GM23338 (cell line): ENCODE data around the gene FABP6. TPM values are rescaled to one million over a fixed set of nuclear protein-coding genes. Genes with fewer than 3 reads are reported as not detected.

ENCODE experiments used
- ATAC-seq: fragments of 200-7000 bp; cut with Tn5 transposase; 3 replicates; pipeline ENCODE4 v1.9.1; 2020
- DNase-seq: peaks from one replicate; pipeline ENCODE4 v3.0.0-alpha.2; 2015; ENCODE audit warnings: low spot score
- H2AFZ ChIP-seq: fragments of 200-600 bp; sonication (generic); 2 replicates; pipeline ENCODE4 v1.8.0; 2016; ENCODE audit warnings: antibody characterized with exemption, mild to moderate bottlenecking, moderate library complexity
- H3F3A ChIP-seq: fragments of 200-600 bp; sonication (generic); replicated peaks from 2 replicates; pipeline ENCODE4 v1.8.0; 2017; ENCODE audit warnings: antibody characterized with exemption, mixed run types, low read depth
- H3K27ac ChIP-seq: fragments of 200-600 bp; sonication (generic); 2 replicates; pipeline ENCODE4 v1.6.1; 2016; ENCODE audit warnings: low read depth
- H3K27me3 ChIP-seq: fragments of 200-600 bp; sonication (generic); 2 replicates; pipeline ENCODE4 v1.8.0; 2016; ENCODE audit warnings: mild to moderate bottlenecking, mixed run types, moderate library complexity; ENCODE audit not compliant: insufficient read depth
- H3K36me3 ChIP-seq: fragments of 200-600 bp; sonication (generic); 2 replicates; pipeline ENCODE4 v1.8.0; 2016; ENCODE audit warnings: mild to moderate bottlenecking; ENCODE audit not compliant: insufficient read depth
- H3K4me1 ChIP-seq: fragments of 200-600 bp; sonication (generic); 2 replicates; pipeline ENCODE4 v1.8.0; 2016; ENCODE audit warnings: mild to moderate bottlenecking, moderate library complexity; ENCODE audit not compliant: insufficient read depth
- H3K4me2 ChIP-seq: fragments of 200-600 bp; sonication (generic); 2 replicates; pipeline ENCODE4 v1.7.1; 2017; ENCODE audit warnings: mixed run types
- H3K4me3 ChIP-seq: fragments of 200-600 bp; sonication (generic); 2 replicates; pipeline ENCODE4 v1.6.1; 2016; ENCODE audit warnings: mixed run types
- H3K79me2 ChIP-seq: fragments of 200-600 bp; sonication (generic); replicated peaks from 2 replicates; pipeline ENCODE4 v1.8.0; 2017; ENCODE audit warnings: mild to moderate bottlenecking; ENCODE audit not compliant: insufficient read depth
- H3K9me2 ChIP-seq: fragments of 200-600 bp; sonication (generic); 2 replicates; pipeline ENCODE4 v1.8.0; 2017; ENCODE audit not compliant: insufficient read depth
- H4K20me1 ChIP-seq: fragments of 200-600 bp; sonication (generic); replicated peaks from 2 replicates; pipeline ENCODE4 v1.8.0; 2017; ENCODE audit warnings: mild to moderate bottlenecking; ENCODE audit not compliant: insufficient read depth
- H3K27ac Mint-ChIP-seq: 2 replicates; pipeline ENCODE4 v1.8.0; 2020; ENCODE audit warnings: inconsistent platforms, mild to moderate bottlenecking, moderate library complexity, mixed read lengths
- H3K27me3 Mint-ChIP-seq: 3 replicates; pipeline ENCODE4 v1.8.0; 2022; ENCODE audit warnings: low read depth, mild to moderate bottlenecking, moderate library complexity, mixed read lengths, inconsistent platforms; ENCODE audit not compliant: insufficient read depth, poor library complexity
- H3K36me3 Mint-ChIP-seq: 3 replicates; pipeline ENCODE4 v1.8.0; 2021; ENCODE audit warnings: low read depth, mild to moderate bottlenecking, inconsistent platforms, moderate library complexity, mixed read lengths
- H3K4me1 Mint-ChIP-seq: 3 replicates; pipeline ENCODE4 v1.8.0; 2020; ENCODE audit warnings: mild to moderate bottlenecking, inconsistent platforms, mixed read lengths
- H3K4me3 Mint-ChIP-seq: 3 replicates; pipeline ENCODE4 v1.8.0; 2021; ENCODE audit warnings: moderate library complexity, mild to moderate bottlenecking, inconsistent platforms, mixed read lengths
- H3K9me3 Mint-ChIP-seq: 3 replicates; pipeline ENCODE4 v1.8.0; 2020; ENCODE audit warnings: moderate library complexity, mild to moderate bottlenecking, inconsistent platforms, mixed read lengths
- CREB1 ChIP-seq: fragments of 250-450 bp; sonication (Bioruptor Pico); IDR thresholded peaks from 2 replicates; pipeline ENCODE4 v1.5.0; 2020; ENCODE audit warnings: low read depth, mild to moderate bottlenecking, moderate library complexity
- CTCF ChIP-seq, 2 experiments: fragments of 200-600 bp in 1 of 2; sonication (generic) in 1 of 2; conservative IDR thresholded peaks; 2 replicates each; pipeline versions ENCODE4 v1.5.1 to v1.6.1; 2016 to 2017; ENCODE audit warnings: antibody characterized with exemption in 2 of 2, low read depth in 2 of 2, mild to moderate bottlenecking in 2 of 2, moderate library complexity in 1 of 2
- ETS1 ChIP-seq: IDR thresholded peaks from 2 replicates; pipeline ENCODE4 v1.6.1; 2016; ENCODE audit warnings: antibody characterized with exemption
- EZH2 ChIP-seq: fragments of 200-600 bp; sonication (generic); IDR thresholded peaks from one replicate; pipeline ENCODE4 v1.8.0; 2017; ENCODE audit warnings: antibody characterized with exemption, mild to moderate bottlenecking, low read depth; ENCODE audit not compliant: unreplicated experiment
- EZH2phosphoT487 ChIP-seq: fragments of 200-600 bp; sonication (generic); IDR thresholded peaks from one replicate; pipeline ENCODE4 v1.8.1; 2018; ENCODE audit warnings: antibody characterized with exemption; ENCODE audit not compliant: unreplicated experiment
- JUNB ChIP-seq: IDR thresholded peaks from one replicate; pipeline ENCODE4 v1.6.1; 2016; ENCODE audit warnings: antibody characterized with exemption; ENCODE audit not compliant: unreplicated experiment
- NANOG ChIP-seq: IDR thresholded peaks from 2 replicates; pipeline ENCODE4 v1.6.1; 2016; ENCODE audit warnings: antibody characterized with exemption, borderline replicate concordance
- POLR2AphosphoS5 ChIP-seq: IDR thresholded peaks from 2 replicates; pipeline ENCODE4 v1.6.1; 2016; ENCODE audit warnings: antibody characterized with exemption, low read depth
- REST ChIP-seq: IDR thresholded peaks from one replicate; pipeline ENCODE4 v1.6.1; 2018; ENCODE audit warnings: antibody characterized with exemption; ENCODE audit not compliant: unreplicated experiment
- STAT1 ChIP-seq: IDR thresholded peaks from one replicate; pipeline ENCODE4 v1.6.1; 2016; ENCODE audit warnings: antibody characterized with exemption; ENCODE audit not compliant: unreplicated experiment
- ZNF114 ChIP-seq: fragments of 250-450 bp; sonication (Bioruptor Pico); IDR thresholded peaks from 2 replicates; pipeline ENCODE4 v1.5.0; 2020; ENCODE audit warnings: mild to moderate bottlenecking, moderate library complexity
- ZNF331 ChIP-seq: fragments of 250-450 bp; sonication (Bioruptor Pico); IDR thresholded peaks from 2 replicates; pipeline ENCODE4 v1.5.0; 2020; ENCODE audit warnings: low read depth, mild to moderate bottlenecking, moderate library complexity
- ZNF462 ChIP-seq: fragments of 250-450 bp; sonication (Bioruptor Pico); IDR thresholded peaks from 2 replicates; pipeline ENCODE4 v1.5.0; 2020; ENCODE audit warnings: mild to moderate bottlenecking, moderate library complexity
- polyA plus RNA-seq: library from polyadenylated mRNA; unstranded; fragments of >200 nt; fragmentation: Nextera tagmentation; extraction: Ambion mirVana; gene quantifications from 2 replicates; pipeline ENCODE4 v1.2.1, GENCODE V29; 2016
- total RNA-seq: library from RNA; depleted of rRNA; stranded (reverse); fragments of >200 nt; shearing (Covaris generic); gene quantifications from 2 replicates; pipeline ENCODE4 v1.2.3, GENCODE V29; 2014

Gene FABP6
- total and polyA plus RNA-seq, 2 experiments from 2014 or later: 2.2 to 7.5 TPM

- Histone ChIP-seq H3K9me2 (no peaks in the 10 kb centered on the region), H3K27me3 (no peaks in the 10 kb centered on the region), H3K4me1 (peaks cover 5% of the 10 kb centered on the region), H3K36me3 (peaks cover 6% of the 10 kb centered on the region; the same call in 1 of the 2 replicates), H3K4me3 (no peak overlapping the region), H2AFZ (no peak overlapping the region), H3K79me2 (no peaks in the 10 kb centered on the region), H3K4me2 (no peak overlapping the region), H4K20me1 (no peaks in the 10 kb centered on the region), H3F3A (peaks cover 7% of the 10 kb centered on the region; the same call in 1 of the 2 replicates), H3K27ac (no peak overlapping the region)
- Mint-ChIP-seq H3K36me3 (peaks cover 23% of the 10 kb centered on the region), H3K27me3 (peaks cover 21% of the 10 kb centered on the region), H3K9me3 (peaks cover 24% of the 10 kb centered on the region), H3K4me1 (peaks cover 7% of the 10 kb centered on the region), H3K4me3 (no peak overlapping the region), H3K27ac (no peak overlapping the region)
- TF ChIP-seq JUNB (no peak), REST (no peak), EZH2phosphoT487 (no peak), POLR2AphosphoS5 (no peak), NANOG (no peak), EZH2 (no peak), ZNF462 (CRISPR knock-in tag) (no peak), STAT1 (no peak), ETS1 (no peak), CREB1 (no peak), ZNF331 (CRISPR knock-in tag) (no peak), ZNF114 (CRISPR knock-in tag) (no peak), CTCF (conservative IDR thresholded peaks at IDR 0.05; ENCODE audit: low read depth in 2 of 2) (no peak)
- DNase-seq (no peak), ATAC-seq (no peak)
Observed at GRCh38 chr5:160181965-160182622, 47.2 kb upstream of the FABP6 start.
